H1 (cell line): ENCODE measurements around the gene CEP89. TPM values are rescaled to one million over a fixed set of nuclear protein-coding genes. Genes with fewer than 3 reads are reported as not detected.

ENCODE experiments used
- GTF2F1 ChIP-seq: IDR thresholded peaks from 2 replicates; pipeline ENCODE4 v1.6.1; 2012; ENCODE audit warnings: low read depth, low read length, improper control_type of control experiment, borderline replicate concordance
- HDAC6 ChIP-seq: IDR thresholded peaks from one replicate; pipeline ENCODE4 v1.7.1; 2012; ENCODE audit warnings: low read depth, mild to moderate bottlenecking, inconsistent platforms, low read length, moderate library complexity
- NRF1 ChIP-seq: IDR thresholded peaks from 2 replicates; pipeline ENCODE4 v1.6.1; 2011; ENCODE audit warnings: mild to moderate bottlenecking, low read depth, low read length, improper control_type of control experiment
- POLR2AphosphoS5 ChIP-seq: IDR thresholded peaks from 2 replicates; pipeline ENCODE4 v1.6.1; 2011; ENCODE audit warnings: low read depth, low read length
- RAD21 ChIP-seq, 2 experiments: IDR thresholded peaks in 1 of 2; conservative IDR thresholded peaks in 1 of 2; 2 replicates each; pipeline ENCODE4 v1.6.1; 2011; ENCODE audit warnings: low read depth in 2 of 2, low read length in 2 of 2, improper control_type of control experiment in 1 of 2, inconsistent platforms in 1 of 2, mild to moderate bottlenecking in 1 of 2, moderate library complexity in 1 of 2
- RFX5 ChIP-seq: IDR thresholded peaks from 2 replicates; pipeline ENCODE4 v1.6.1; 2011; ENCODE audit warnings: low read depth, low read length, improper control_type of control experiment, borderline replicate concordance
- SAP30 ChIP-seq: fragments of 300-600 bp; sonication (generic); IDR thresholded peaks from 2 replicates; pipeline ENCODE4 v1.7.1; 2012; ENCODE audit warnings: low read length, moderate library complexity, mild to moderate bottlenecking, inconsistent platforms; ENCODE audit not compliant: insufficient read depth, insufficient replicate concordance
- SIX5 ChIP-seq: IDR thresholded peaks from 2 replicates; pipeline ENCODE4 v1.6.1; 2011; ENCODE audit warnings: mild to moderate bottlenecking, low read depth, low read length
- TAF7 ChIP-seq: optimal IDR thresholded peaks from 2 replicates; pipeline ENCODE3; 2011; ENCODE audit warnings: low read depth, mild to moderate bottlenecking, inconsistent platforms, low read length, moderate library complexity, borderline replicate concordance
- polyA plus RNA-seq, 7 experiments: library from polyadenylated mRNA; depleted of rRNA in 3 of 7; stranded (reverse) in 5 of 7; unstranded in 2 of 7; fragments of >200 nt in 5 of 7; fragments of 200-250 nt in 2 of 7; gene quantifications; 1 replicate in 5 of 7; 2 replicates in 1 of 7; 4 replicates in 1 of 7; pipeline versions ENCODE4 v1.2.1 to v1.2.3, GENCODE V29; 2011 to 2013; ENCODE audit warnings: missing spikeins in 2 of 7, mixed read lengths in 2 of 7
- total RNA-seq: library from RNA; stranded (reverse); fragmentation: NEBNext Ultra II Directional; extraction: Animal tissue kit (Norgen Biotek cat#: 25700); gene quantifications from 2 replicates; pipeline ENCODE4 v1.2.1, GENCODE V29; 2021
- TF ChIP-seq, protein P1 (sequence below): fragments of 300-600 bp; sonication (generic); IDR thresholded peaks from 2 replicates; pipeline ENCODE4 v1.7.1; 2012; ENCODE audit warnings: low read length, moderate library complexity, mild to moderate bottlenecking, inconsistent platforms; ENCODE audit not compliant: insufficient replicate concordance

Gene CEP89
- total and polyA plus RNA-seq, 2 of the 8 experiments (the other 6 are each of a cell fraction or from before 2014, with no cell fraction given) = 23.0 to 23.6 TPM

DNA sequence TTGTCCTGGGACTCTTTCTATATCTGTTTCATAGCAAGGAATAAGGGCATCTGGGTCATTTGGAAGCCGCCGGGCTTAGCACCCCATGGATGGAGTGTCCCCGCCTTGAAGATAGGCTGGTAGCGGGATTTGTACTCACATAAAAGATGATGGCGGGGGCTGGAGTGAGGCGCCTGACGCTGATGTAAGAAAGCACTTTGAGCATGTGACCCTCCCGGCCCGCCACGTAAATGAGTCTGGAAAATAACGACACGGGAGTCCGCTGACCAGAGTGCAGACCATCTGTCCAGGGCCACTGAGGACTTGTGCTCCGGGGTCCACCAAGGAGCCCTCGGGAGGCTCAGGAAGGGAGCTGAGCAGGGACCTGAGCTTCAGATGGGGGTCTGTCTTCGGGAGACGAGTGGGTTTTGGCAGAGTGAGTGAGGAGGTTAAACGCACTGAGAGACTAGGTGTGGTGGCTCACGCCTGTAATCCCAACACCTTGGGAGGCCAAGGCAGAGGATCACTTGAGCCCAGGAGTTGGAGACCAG lies 128.0 kb downstream of the CEP89 start (continued):
- TF ChIP-seq, protein P1, sequence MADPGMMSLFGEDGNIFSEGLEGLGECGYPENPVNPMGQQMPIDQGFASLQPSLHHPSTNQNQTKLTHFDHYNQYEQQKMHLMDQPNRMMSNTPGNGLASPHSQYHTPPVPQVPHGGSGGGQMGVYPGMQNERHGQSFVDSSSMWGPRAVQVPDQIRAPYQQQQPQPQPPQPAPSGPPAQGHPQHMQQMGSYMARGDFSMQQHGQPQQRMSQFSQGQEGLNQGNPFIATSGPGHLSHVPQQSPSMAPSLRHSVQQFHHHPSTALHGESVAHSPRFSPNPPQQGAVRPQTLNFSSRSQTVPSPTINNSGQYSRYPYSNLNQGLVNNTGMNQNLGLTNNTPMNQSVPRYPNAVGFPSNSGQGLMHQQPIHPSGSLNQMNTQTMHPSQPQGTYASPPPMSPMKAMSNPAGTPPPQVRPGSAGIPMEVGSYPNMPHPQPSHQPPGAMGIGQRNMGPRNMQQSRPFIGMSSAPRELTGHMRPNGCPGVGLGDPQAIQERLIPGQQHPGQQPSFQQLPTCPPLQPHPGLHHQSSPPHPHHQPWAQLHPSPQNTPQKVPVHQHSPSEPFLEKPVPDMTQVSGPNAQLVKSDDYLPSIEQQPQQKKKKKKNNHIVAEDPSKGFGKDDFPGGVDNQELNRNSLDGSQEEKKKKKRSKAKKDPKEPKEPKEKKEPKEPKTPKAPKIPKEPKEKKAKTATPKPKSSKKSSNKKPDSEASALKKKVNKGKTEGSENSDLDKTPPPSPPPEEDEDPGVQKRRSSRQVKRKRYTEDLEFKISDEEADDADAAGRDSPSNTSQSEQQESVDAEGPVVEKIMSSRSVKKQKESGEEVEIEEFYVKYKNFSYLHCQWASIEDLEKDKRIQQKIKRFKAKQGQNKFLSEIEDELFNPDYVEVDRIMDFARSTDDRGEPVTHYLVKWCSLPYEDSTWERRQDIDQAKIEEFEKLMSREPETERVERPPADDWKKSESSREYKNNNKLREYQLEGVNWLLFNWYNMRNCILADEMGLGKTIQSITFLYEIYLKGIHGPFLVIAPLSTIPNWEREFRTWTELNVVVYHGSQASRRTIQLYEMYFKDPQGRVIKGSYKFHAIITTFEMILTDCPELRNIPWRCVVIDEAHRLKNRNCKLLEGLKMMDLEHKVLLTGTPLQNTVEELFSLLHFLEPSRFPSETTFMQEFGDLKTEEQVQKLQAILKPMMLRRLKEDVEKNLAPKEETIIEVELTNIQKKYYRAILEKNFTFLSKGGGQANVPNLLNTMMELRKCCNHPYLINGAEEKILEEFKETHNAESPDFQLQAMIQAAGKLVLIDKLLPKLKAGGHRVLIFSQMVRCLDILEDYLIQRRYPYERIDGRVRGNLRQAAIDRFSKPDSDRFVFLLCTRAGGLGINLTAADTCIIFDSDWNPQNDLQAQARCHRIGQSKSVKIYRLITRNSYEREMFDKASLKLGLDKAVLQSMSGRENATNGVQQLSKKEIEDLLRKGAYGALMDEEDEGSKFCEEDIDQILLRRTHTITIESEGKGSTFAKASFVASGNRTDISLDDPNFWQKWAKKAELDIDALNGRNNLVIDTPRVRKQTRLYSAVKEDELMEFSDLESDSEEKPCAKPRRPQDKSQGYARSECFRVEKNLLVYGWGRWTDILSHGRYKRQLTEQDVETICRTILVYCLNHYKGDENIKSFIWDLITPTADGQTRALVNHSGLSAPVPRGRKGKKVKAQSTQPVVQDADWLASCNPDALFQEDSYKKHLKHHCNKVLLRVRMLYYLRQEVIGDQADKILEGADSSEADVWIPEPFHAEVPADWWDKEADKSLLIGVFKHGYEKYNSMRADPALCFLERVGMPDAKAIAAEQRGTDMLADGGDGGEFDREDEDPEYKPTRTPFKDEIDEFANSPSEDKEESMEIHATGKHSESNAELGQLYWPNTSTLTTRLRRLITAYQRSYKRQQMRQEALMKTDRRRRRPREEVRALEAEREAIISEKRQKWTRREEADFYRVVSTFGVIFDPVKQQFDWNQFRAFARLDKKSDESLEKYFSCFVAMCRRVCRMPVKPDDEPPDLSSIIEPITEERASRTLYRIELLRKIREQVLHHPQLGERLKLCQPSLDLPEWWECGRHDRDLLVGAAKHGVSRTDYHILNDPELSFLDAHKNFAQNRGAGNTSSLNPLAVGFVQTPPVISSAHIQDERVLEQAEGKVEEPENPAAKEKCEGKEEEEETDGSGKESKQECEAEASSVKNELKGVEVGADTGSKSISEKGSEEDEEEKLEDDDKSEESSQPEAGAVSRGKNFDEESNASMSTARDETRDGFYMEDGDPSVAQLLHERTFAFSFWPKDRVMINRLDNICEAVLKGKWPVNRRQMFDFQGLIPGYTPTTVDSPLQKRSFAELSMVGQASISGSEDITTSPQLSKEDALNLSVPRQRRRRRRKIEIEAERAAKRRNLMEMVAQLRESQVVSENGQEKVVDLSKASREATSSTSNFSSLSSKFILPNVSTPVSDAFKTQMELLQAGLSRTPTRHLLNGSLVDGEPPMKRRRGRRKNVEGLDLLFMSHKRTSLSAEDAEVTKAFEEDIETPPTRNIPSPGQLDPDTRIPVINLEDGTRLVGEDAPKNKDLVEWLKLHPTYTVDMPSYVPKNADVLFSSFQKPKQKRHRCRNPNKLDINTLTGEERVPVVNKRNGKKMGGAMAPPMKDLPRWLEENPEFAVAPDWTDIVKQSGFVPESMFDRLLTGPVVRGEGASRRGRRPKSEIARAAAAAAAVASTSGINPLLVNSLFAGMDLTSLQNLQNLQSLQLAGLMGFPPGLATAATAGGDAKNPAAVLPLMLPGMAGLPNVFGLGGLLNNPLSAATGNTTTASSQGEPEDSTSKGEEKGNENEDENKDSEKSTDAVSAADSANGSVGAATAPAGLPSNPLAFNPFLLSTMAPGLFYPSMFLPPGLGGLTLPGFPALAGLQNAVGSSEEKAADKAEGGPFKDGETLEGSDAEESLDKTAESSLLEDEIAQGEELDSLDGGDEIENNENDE = no peak
- no peak for TF ChIP-seq POLR2AphosphoS5
- no peak for TF ChIP-seq SIX5
- TF ChIP-seq RAD21 (IDR thresholded peaks at IDR 0.05 in 1 of 2, conservative IDR thresholded peaks at IDR 0.05 in 1 of 2; ENCODE audit: low read depth in 2 of 2, low read length in 2 of 2) = no peak
- no peak for TF ChIP-seq GTF2F1
- TF ChIP-seq SAP30 = no peak
- TF ChIP-seq RFX5 = no peak
- no peak for TF ChIP-seq TAF7
- TF ChIP-seq NRF1 = no peak
- TF ChIP-seq HDAC6 = no peak
